H1 (cell line): ENCODE results near the gene LYSMD3. TPM values are rescaled to one million over a fixed set of nuclear protein-coding genes. Genes with fewer than 3 reads are reported as not detected.
"Not testable (repeated sequence)": the region's sequence is repeated elsewhere in the genome, so short reads cannot be mapped to it uniquely, and the experiment has no call there.

Experiments used
- CTCF ChIA-PET: fragments of 300-600 bp; sonication (Branson Sonifier 250); formaldehyde crosslinking; loops from one replicate; lab custom pipeline; 2021; ENCODE audit not compliant: partially characterized antibody; lab: Charles Lee
- POLR2A ChIA-PET: fragments of 300-600 bp; sonication (Branson Sonifier 250); formaldehyde crosslinking; loops from one replicate; lab custom pipeline; 2021; ENCODE audit warnings: inconsistent platforms; ENCODE audit not compliant: partially characterized antibody; lab: Charles Lee
- DNase-seq, 2 experiments: peaks; one replicate each; pipeline versions ENCODE4 v3.0.0 to v3.0.0-alpha.2; 2010 to 2022; ENCODE audit warnings: low spot score in 2 of 2, low read depth in 1 of 2, mixed read lengths in 1 of 2
- FAIRE-seq: peaks from 2 replicates; lab custom pipeline; 2011; peaks lifted over from hg19 to GRCh38; lab: Jason Lieb, UNC
- H2AFZ ChIP-seq: 2 replicates; pipeline ENCODE4 v1.8.1; 2012; ENCODE audit warnings: low read length, inconsistent platforms
- H2AK5ac ChIP-seq: 2 replicates; pipeline ENCODE4 v1.6.1; 2013; ENCODE audit warnings: low read depth, low read length
- H2BK120ac ChIP-seq: replicated peaks from 2 replicates; pipeline ENCODE3; 2013; ENCODE audit warnings: low read depth, low read length, inconsistent platforms
- H2BK12ac ChIP-seq: 2 replicates; pipeline ENCODE4 v1.6.1; 2013; ENCODE audit warnings: low read depth, low read length
- H2BK15ac ChIP-seq: 2 replicates; pipeline ENCODE4 v1.6.1; 2013; ENCODE audit warnings: low read length
- H2BK20ac ChIP-seq: 2 replicates; pipeline ENCODE4 v1.6.1; 2013; ENCODE audit warnings: low read length
- H2BK5ac ChIP-seq: 2 replicates; pipeline ENCODE4 v1.6.1; 2013; ENCODE audit warnings: low read depth, low read length
- H3K14ac ChIP-seq: 2 replicates; pipeline ENCODE4 v1.6.1; 2013; ENCODE audit warnings: inconsistent platforms; ENCODE audit not compliant: insufficient read length
- H3K18ac ChIP-seq: 2 replicates; pipeline ENCODE4 v1.6.1; 2013; ENCODE audit warnings: low read length; ENCODE audit errors: extremely low read depth
- H3K23ac ChIP-seq: 2 replicates; pipeline ENCODE4 v1.6.1; 2013; ENCODE audit warnings: inconsistent platforms; ENCODE audit not compliant: insufficient read length
- H3K23me2 ChIP-seq: 2 replicates; pipeline ENCODE4 v1.6.1; 2013; ENCODE audit warnings: low read depth, low read length
- H3K27ac ChIP-seq: 2 replicates; pipeline ENCODE4 v1.6.1; 2011; ENCODE audit warnings: low read depth, low read length, inconsistent platforms
- H3K27me3 ChIP-seq, 4 experiments: replicated peaks in 1 of 4; 1 replicate in 1 of 4; 2 replicates in 3 of 4; pipeline versions ENCODE4 v1.6.1 to v1.8.1; 2011 to 2013; ENCODE audit warnings: low read length in 3 of 4, mild to moderate bottlenecking in 3 of 4, inconsistent platforms in 2 of 4, mixed read lengths in 2 of 4, moderate library complexity in 1 of 4; ENCODE audit not compliant: control insufficient read depth in 3 of 4, insufficient read depth in 3 of 4; ENCODE audit errors: extremely low read depth in 1 of 4
- H3K36me3 ChIP-seq, 4 experiments: 2 replicates each; pipeline versions ENCODE4 v1.6.1 to v1.8.1; 2011 to 2013; ENCODE audit warnings: mild to moderate bottlenecking in 4 of 4, low read length in 3 of 4, moderate library complexity in 2 of 4, control low read depth in 1 of 4, inconsistent platforms in 1 of 4; ENCODE audit not compliant: insufficient read depth in 4 of 4, control insufficient read depth in 2 of 4
- H3K4ac ChIP-seq: replicated peaks from 2 replicates; pipeline ENCODE3; 2013; ENCODE audit warnings: low read length, low read depth, mixed read lengths, inconsistent platforms; ENCODE audit not compliant: insufficient read length
- H3K4me1 ChIP-seq, 4 experiments: replicated peaks in 1 of 4; 1 replicate in 1 of 4; 2 replicates in 3 of 4; pipeline versions ENCODE4 v1.6.1 to v1.8.1; 2011 to 2013; ENCODE audit warnings: low read length in 3 of 4, inconsistent platforms in 2 of 4, mixed read lengths in 1 of 4; ENCODE audit not compliant: insufficient read depth in 4 of 4, control insufficient read depth in 3 of 4
- H3K4me2 ChIP-seq, 2 experiments: 2 replicates each; pipeline versions ENCODE4 v1.6.1 to v1.8.1; 2011 to 2013; ENCODE audit warnings: low read depth in 2 of 2, low read length in 2 of 2, control low read depth in 1 of 2, inconsistent platforms in 1 of 2, mild to moderate bottlenecking in 1 of 2; ENCODE audit not compliant: insufficient read depth in 1 of 2
- H3K4me3 ChIP-seq, 4 experiments: fragments of 200-600, 300-600 bp in 1 of 4; sonication (generic), shearing (Covaris generic), sonication (Bioruptor Twin) in 1 of 4; 2 replicates each; pipeline versions ENCODE4 v1.5.1 to v1.8.1; 2011 to 2016; ENCODE audit warnings: low read length in 4 of 4, low read depth in 3 of 4, control low read depth in 2 of 4, inconsistent platforms in 2 of 4, mild to moderate bottlenecking in 2 of 4, mixed read lengths in 1 of 4, moderate library complexity in 1 of 4; ENCODE audit not compliant: insufficient read depth in 2 of 4; ENCODE audit errors: extremely low read depth in 1 of 4
- H3K56ac ChIP-seq: replicated peaks from 2 replicates; pipeline ENCODE3; 2013; ENCODE audit warnings: low read depth, mild to moderate bottlenecking, mixed read lengths, low read length, inconsistent platforms; ENCODE audit not compliant: insufficient read length
- H3K79me1 ChIP-seq: 2 replicates; pipeline ENCODE4 v1.6.1; 2013; ENCODE audit warnings: low read depth, low read length, control low read depth
- H3K79me2 ChIP-seq, 2 experiments: 2 replicates each; pipeline versions ENCODE4 v1.6.1 to v1.8.1; 2012 to 2013; ENCODE audit warnings: low read length in 2 of 2, mild to moderate bottlenecking in 2 of 2, inconsistent platforms in 1 of 2; ENCODE audit not compliant: insufficient read depth in 2 of 2, control insufficient read depth in 1 of 2
- H3K9ac ChIP-seq, 4 experiments: replicated peaks in 1 of 4; 1 replicate in 1 of 4; 2 replicates in 3 of 4; pipeline versions ENCODE4 v1.6.1 to v1.8.1; 2011 to 2013; ENCODE audit warnings: low read depth in 3 of 4, low read length in 3 of 4, control low read depth in 2 of 4, mild to moderate bottlenecking in 2 of 4, moderate library complexity in 2 of 4, inconsistent platforms in 1 of 4; ENCODE audit errors: extremely low read depth in 1 of 4
- H3K9me3 ChIP-seq, 2 experiments: 2 replicates each; pipeline versions ENCODE4 v1.6.1 to v1.8.1; 2012 to 2013; ENCODE audit warnings: mild to moderate bottlenecking in 2 of 2, moderate library complexity in 2 of 2, control low read depth in 1 of 2, inconsistent platforms in 1 of 2, low read depth in 1 of 2, low read length in 1 of 2, mixed read lengths in 1 of 2; ENCODE audit not compliant: insufficient read depth in 2 of 2
- H4K20me1 ChIP-seq, 2 experiments: replicated peaks in 1 of 2; 2 replicates each; pipeline versions ENCODE3 to v1.8.1; 2011 to 2013; ENCODE audit warnings: inconsistent platforms in 2 of 2, low read length in 2 of 2, mild to moderate bottlenecking in 1 of 2; ENCODE audit not compliant: insufficient read depth in 2 of 2, control insufficient read depth in 1 of 2
- H4K5ac ChIP-seq: 2 replicates; pipeline ENCODE4 v1.6.1; 2013; ENCODE audit warnings: low read length, low read depth, mixed read lengths, inconsistent platforms; ENCODE audit not compliant: insufficient read length
- H4K8ac ChIP-seq: 2 replicates; pipeline ENCODE4 v1.8.0; 2013; ENCODE audit warnings: mild to moderate bottlenecking, moderate library complexity, low read length, inconsistent platforms; ENCODE audit not compliant: insufficient read depth; ENCODE audit errors: extremely low read depth
- H4K91ac ChIP-seq: replicated peaks from 2 replicates; pipeline ENCODE3; 2013; ENCODE audit warnings: low read length, mixed read lengths, inconsistent platforms; ENCODE audit not compliant: insufficient read length
- WGBS, 2 experiments: shearing (Covaris generic) in 1 of 2; methylation state at CpG; one replicate each; pipeline versions ENCODE4 v1.1.6 to v1.1.7; 2013 to 2015; ENCODE audit warnings: low lambda C conversion rate in 2 of 2, mixed read lengths in 2 of 2, inconsistent platforms in 1 of 2, low coverage in 1 of 2, missing lambda C conversion rate in 1 of 2; ENCODE audit not compliant: insufficient replicate concordance in 2 of 2, insufficient coverage in 1 of 2, insufficient read length in 1 of 2; ENCODE audit errors: extremely low coverage in 1 of 2, missing lambda C conversion rate in 1 of 2; 5-methylcytosine and 5-hydroxymethylcytosine counted together
- polyA plus RNA-seq, 7 experiments: library from polyadenylated mRNA; depleted of rRNA in 3 of 7; stranded (reverse) in 5 of 7; unstranded in 2 of 7; fragments of >200 nt in 5 of 7; fragments of 200-250 nt in 2 of 7; gene quantifications; 1 replicate in 5 of 7; 2 replicates in 1 of 7; 4 replicates in 1 of 7; pipeline versions ENCODE4 v1.2.1 to v1.2.3, GENCODE V29; 2011 to 2013; ENCODE audit warnings: missing spikeins in 2 of 7, mixed read lengths in 2 of 7
- total RNA-seq: library from RNA; stranded (reverse); fragmentation: NEBNext Ultra II Directional; extraction: Animal tissue kit (Norgen Biotek cat#: 25700); gene quantifications from 2 replicates; pipeline ENCODE4 v1.2.1, GENCODE V29; 2021

LYSMD3 gene
- total and polyA plus RNA-seq, 2 of the 8 experiments (the other 6 are each of a cell fraction or from before 2014, with no cell fraction given) = 3.7 to 14.9 TPM

DNA sequence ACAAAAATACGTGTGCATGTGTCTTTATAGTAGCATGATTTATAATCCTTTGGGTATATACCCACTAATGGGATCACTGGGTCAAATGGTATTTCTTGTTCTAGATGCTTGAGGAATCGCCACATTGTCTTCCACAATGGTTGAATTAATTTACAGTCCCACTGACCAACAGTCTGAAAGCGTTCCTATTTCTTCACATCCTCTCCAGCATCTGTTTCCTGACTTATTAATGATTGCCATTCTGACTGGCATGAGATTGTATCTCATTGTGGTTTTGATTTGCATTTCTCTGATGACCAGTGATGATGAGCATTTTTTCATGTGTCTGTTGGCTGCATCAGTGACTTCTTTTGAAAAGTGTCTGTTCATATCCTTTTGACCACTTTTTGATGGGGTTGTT lies 47.2 kb upstream of the LYSMD3 start:
- H2BK5ac ChIP-seq, H2BK120ac ChIP-seq, H3K36me3 ChIP-seq, H3K9ac ChIP-seq, H3K4ac ChIP-seq, CTCF ChIA-PET, POLR2A ChIA-PET, H3K18ac ChIP-seq, H3K23ac ChIP-seq, H3K4me1 ChIP-seq, H4K91ac ChIP-seq, H2BK20ac ChIP-seq, H4K5ac ChIP-seq, H3K56ac ChIP-seq, H2AFZ ChIP-seq, H3K79me1 ChIP-seq, DNase-seq, H2AK5ac ChIP-seq, H3K27ac ChIP-seq, H3K27me3 ChIP-seq, H3K14ac ChIP-seq, H3K4me3 ChIP-seq, H3K23me2 ChIP-seq, H2BK12ac ChIP-seq, FAIRE-seq, H3K4me2 ChIP-seq, H3K9me3 ChIP-seq, H4K20me1 ChIP-seq, H2BK15ac ChIP-seq, H4K8ac ChIP-seq: not testable (repeated sequence)
- peaks cover 16 to 88% of the 10 kb centered on the region in 2 experiments for H3K79me2 ChIP-seq
- WGBS, 2 experiments = 90% methylated on average over 3 of the region's 3 CpGs; no CpG with 5 or more reads in 1 of the 2 experiments
